HL-60 (cell line): ENCODE data around the gene HTR4.

Experiments
- DNase-seq, 2 experiments: peaks; one replicate each; pipeline ENCODE4 v3.0.0-alpha.2; 2010 to 2020; ENCODE audit warnings: low read depth in 1 of 2, low spot score in 1 of 2
- H3K27ac ChIP-seq: fragments of 250-450 bp; sonication (Bioruptor Pico); replicated peaks from 2 replicates; pipeline ENCODE4 v1.5.1; 2020; ENCODE audit warnings: mild to moderate bottlenecking, moderate library complexity
- H3K27me3 ChIP-seq: fragments of 250-450 bp; sonication (Bioruptor Pico); 2 replicates; pipeline ENCODE4 v1.5.1; 2021; ENCODE audit warnings: mild to moderate bottlenecking, moderate library complexity; ENCODE audit not compliant: insufficient read depth, poor library complexity, severe bottlenecking
- H3K4me3 ChIP-seq: replicated peaks from 2 replicates; pipeline ENCODE4 v1.5.1; 2011; ENCODE audit warnings: mild to moderate bottlenecking, control low read depth, low read length; ENCODE audit not compliant: insufficient read depth
- CTCF ChIP-seq: IDR thresholded peaks from one replicate; pipeline ENCODE4 v1.5.1; 2011; ENCODE audit warnings: low read length, control low read depth, inconsistent platforms; ENCODE audit not compliant: insufficient read depth
- GABPA ChIP-seq: IDR thresholded peaks from 2 replicates; pipeline ENCODE4 v1.6.1; 2012; ENCODE audit warnings: low read depth
- POLR2AphosphoS5 ChIP-seq: IDR thresholded peaks from 2 replicates; pipeline ENCODE4 v1.6.1; 2012; ENCODE audit warnings: low read depth
- REST ChIP-seq: IDR thresholded peaks from 2 replicates; pipeline ENCODE4 v1.6.1; 2012; ENCODE audit warnings: low read depth; ENCODE audit not compliant: insufficient replicate concordance
- SPI1 ChIP-seq: IDR thresholded peaks from 2 replicates; pipeline ENCODE4 v1.6.1; 2012; ENCODE audit warnings: low read depth, mild to moderate bottlenecking, borderline replicate concordance

HTR4 gene

GRCh38 chr5:148625250-148625649 is 29.1 kb downstream of the HTR4 start:
- DNase-seq: no peak
- no peak overlapping the region for H3K4me3 ChIP-seq
- peaks cover 2% of the 10 kb centered on the region for H3K27me3 ChIP-seq
- no peak overlapping the region for H3K27ac ChIP-seq
- TF ChIP-seq SPI1 (no peak), REST (no peak), POLR2AphosphoS5 (no peak), GABPA (no peak), CTCF (no peak)

- peaks cover 7% of the 10 kb centered on the region for H3K27me3 ChIP-seq
- no peak overlapping the region for H3K4me3 ChIP-seq
- H3K27ac ChIP-seq: no peak overlapping the region
- DNase-seq: no peak
- TF ChIP-seq REST (no peak), POLR2AphosphoS5 (no peak), GABPA (no peak), SPI1 (no peak), CTCF (no peak)
These were observed 30.6 kb downstream of the HTR4 start for GRCh38 chr5:148623741-148624140.

GRCh38 chr5:148623101-148623500 is 31.2 kb downstream of the HTR4 start:
- no peak overlapping the region for H3K4me3 ChIP-seq
- no peak overlapping the region for H3K27ac ChIP-seq
- DNase-seq: no peak
- peaks cover 7% of the 10 kb centered on the region for H3K27me3 ChIP-seq
- TF ChIP-seq GABPA (no peak), POLR2AphosphoS5 (no peak), CTCF (no peak), SPI1 (no peak), REST (no peak)
